RPMI8226 (cell line): ENCODE results near the gene NF1.
"Not testable (repeated sequence)": the region's sequence is repeated elsewhere in the genome, so short reads cannot be mapped to it uniquely, and the experiment has no call there.

ENCODE experiments used
- DNase-seq: peaks from one replicate; pipeline ENCODE4 v3.0.0-alpha.2; 2015

NF1 gene

DNA sequence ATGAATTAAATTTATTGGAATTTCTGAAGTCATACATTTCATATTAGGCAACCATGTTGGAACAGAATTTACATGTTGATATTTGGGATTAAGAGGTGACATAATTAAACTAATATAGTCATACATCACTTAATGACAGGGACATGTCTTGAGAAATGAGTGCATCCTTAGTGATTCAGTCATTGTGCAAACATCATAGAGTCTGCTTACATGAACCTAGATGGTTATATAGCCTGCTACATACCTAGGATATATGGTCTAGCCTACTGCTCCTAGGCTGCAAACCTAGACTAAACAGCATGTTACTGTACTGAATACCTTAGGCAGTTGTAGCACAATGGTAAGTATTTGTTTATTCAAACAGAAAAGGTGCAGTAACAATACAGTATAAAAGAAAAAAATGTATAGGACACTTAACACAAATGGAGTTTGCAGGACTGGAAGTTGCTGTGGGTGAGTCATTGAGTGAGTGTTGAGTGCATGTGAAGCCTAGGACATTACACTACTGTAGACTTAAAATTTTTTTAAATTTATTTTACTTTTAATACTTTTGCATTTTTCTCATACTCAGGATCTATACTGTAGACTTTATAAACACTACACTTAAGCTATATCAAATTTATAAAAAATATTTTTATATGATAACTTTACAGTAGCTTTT lies 116.7 kb downstream of the NF1 start:
- DNase-seq, result no peak

DNA sequence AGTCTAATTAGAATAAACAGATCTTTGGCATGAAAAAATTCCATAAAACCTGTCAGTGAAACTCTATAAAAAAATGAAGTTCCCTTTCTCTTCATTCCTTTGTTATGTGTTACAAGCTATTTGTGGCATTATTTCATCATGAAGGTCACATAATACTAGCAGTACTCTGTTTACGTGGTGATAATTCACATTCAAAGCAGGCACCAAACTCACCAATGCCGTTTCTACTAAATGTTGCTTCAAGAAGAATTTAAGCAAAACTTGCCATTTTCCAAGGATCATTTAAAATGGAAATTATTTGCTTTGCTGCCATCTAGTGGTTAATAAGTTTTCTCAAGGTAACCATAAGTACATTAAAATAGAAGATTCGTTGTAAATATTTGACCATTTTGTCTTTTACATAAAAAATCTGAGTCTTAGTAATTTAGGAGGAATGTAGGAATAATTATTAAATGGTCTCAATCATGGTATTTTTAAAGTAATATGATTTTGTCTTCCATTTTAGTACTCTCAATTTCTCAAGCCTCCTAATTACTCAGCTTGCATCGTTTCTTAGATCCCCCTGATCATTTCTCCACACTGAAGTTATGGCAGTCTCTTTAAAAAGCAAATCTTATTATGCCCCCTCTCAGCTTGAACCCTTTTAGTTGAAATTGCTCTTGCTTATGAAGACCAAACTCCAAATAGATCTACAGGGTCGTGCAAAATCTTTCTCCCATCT lies 121.4 kb downstream of the NF1 start:
- peak; percentile 42 for DNase-seq

DNA sequence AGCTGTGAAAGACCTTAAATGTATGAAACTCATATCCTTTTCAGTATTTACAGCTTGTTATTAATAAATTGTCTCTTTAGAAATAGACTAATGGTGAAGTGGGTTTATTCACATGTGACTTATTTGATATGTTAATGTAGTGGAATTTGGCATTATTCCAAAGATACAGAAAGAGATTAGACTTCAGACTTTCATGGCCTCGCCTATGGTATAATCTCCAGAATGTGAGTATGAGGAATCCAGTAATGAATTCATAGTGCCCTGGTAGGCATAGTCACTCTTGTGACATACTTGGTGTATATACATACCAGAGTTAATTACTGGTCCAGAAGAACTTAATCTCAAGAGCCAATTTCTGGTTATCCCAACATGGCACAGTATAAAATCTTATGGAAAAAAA lies 129.6 kb downstream of the NF1 start:
- DNase-seq, result no peak

DNA sequence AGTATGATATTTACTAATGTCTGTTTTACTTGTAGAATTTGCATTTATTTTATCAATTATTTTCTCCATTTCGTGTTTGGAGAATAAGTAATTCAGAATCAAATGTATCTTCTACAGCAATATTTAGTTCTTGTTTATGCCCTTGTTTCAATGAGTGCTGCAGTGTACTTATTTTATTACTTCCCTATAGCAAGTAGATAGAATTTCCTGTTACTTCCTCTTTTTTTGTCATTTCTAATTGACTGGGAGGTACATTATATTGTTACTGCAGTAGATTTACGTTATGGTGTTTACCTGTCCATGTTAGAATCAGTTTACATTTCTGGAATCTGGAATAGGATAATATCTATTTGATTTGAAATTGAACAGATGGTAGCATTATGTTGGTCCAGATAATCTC lies 131.1 kb downstream of the NF1 start:
- DNase-seq, result no peak

DNA sequence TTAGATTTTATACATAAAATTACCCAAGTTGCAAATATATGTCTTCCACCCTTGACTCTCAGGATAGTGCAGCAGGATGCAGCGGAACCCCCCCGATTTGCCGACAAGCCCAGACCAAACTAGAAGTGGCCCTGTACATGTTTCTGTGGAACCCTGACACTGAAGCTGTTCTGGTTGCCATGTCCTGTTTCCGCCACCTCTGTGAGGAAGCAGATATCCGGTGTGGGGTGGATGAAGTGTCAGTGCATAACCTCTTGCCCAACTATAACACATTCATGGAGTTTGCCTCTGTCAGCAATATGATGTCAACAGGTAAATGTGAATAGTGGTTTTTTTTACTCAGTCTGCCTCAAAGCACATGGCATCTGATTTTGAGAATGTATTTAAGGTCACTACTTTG lies 131.6 kb downstream of the NF1 start:
- no peak for DNase-seq

DNA sequence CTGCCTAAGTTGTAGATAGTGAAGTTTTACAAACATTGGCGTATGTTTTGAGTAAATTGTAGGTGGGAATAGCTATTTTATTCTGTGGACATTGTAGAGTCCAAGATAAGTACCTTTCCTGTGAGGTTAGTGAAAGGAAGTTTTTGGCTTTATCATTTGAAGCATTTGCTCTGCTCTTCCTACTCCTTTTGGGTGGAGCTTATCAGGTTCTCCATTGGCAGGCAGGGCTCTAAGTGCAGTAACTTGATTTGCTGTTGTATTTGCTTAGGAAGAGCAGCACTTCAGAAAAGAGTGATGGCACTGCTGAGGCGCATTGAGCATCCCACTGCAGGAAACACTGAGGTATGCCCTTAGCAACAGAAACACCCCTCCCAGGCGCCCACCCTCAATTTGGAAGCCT lies 132.2 kb downstream of the NF1 start:
- DNase-seq, result no peak

DNA sequence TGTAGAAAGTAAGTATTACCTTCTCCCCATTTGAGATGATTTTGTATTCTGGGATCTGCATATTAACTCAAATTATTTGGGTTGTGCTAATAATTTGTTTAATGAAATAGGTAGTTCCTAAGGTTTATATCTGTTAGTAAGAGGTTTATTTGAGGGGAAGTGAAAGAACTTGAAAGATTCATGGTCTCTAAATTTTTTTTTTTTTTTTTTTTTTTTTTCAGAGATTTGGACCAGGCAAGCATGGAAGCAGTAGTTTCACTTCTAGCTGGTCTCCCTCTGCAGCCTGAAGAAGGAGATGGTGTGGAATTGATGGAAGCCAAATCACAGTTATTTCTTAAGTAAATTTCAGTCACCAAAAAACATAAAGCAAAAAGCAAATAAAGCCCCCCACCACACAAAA lies 137.1 kb downstream of the NF1 start:
- DNase-seq, result no peak

DNA sequence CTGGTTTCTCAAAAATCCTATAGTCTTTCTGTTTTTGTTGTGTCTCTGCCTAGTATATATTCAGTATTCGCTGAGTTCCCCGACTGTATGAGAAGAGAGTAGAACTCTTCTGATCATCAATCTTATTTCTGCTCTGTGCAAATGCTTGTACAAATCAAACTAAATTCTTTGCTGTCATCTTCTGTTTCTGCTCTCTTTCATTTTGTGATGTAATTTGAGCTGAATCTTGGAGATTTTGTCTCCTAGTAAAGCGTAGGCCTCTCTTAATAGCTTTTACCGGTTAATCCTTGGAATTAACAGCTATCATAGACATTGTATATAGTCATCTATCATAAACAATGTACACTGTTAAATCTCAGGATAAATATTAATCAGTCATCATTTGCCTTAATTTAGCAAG lies 140.3 kb downstream of the NF1 start:
- DNase-seq, result no peak

DNA sequence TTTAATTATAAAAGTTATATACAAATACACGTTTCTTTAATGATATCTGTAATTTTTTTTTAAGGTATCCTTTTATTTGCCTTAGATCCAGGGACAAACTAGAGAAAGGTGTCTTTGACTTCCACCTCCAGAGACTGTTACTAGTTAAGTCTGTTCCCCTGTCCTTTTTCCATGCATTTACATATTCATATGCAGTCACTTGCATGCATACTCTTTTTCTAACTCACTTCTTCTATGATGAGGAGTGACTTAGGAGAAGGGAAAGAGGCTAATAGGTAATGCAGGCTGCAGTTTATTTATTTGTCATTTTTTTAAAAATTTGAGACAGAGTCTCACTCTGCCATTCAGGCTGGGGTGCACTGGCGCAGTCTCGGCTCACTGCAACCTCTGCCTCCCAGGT lies 141.4 kb downstream of the NF1 start:
- no peak for DNase-seq

DNA sequence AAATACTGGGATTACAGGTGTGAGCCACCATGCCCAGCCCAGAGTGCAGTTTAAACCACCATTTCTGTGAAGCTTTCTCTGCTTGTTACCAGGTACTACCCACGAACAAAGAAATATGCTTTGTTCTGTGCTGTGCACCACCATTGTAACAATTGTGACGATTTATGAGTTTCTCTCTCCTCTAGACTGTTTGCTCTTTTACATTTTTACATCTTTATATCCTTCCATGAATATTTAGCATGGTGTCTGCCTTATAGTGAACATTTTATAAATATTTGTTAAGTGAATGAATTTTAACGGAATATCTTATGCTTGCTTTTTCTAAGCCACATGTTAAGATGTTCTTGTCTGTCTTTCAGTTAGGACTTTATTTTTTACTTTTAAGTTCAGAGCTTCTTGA lies 141.9 kb downstream of the NF1 start:
- DNase-seq, result no peak

DNA sequence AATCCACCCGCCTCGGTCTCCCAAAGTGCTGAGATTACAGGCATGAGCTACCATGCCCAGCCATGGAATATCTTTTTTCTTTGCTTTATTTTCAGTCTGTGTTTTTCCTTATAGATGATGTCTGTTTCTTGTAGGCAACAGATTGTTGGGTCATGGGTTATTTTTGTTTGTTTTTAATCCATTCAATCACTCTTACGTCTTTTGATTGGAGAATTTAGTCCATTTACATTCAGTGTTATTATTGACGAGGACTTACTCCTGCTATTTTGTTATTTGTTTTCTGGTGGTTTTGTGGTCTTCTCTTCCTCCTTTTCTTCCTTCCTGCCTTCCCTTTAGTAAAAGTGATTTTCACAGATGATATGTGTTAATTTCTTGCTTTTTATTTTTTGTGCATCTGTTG lies 146.3 kb downstream of the NF1 start:
- no peak for DNase-seq

DNA sequence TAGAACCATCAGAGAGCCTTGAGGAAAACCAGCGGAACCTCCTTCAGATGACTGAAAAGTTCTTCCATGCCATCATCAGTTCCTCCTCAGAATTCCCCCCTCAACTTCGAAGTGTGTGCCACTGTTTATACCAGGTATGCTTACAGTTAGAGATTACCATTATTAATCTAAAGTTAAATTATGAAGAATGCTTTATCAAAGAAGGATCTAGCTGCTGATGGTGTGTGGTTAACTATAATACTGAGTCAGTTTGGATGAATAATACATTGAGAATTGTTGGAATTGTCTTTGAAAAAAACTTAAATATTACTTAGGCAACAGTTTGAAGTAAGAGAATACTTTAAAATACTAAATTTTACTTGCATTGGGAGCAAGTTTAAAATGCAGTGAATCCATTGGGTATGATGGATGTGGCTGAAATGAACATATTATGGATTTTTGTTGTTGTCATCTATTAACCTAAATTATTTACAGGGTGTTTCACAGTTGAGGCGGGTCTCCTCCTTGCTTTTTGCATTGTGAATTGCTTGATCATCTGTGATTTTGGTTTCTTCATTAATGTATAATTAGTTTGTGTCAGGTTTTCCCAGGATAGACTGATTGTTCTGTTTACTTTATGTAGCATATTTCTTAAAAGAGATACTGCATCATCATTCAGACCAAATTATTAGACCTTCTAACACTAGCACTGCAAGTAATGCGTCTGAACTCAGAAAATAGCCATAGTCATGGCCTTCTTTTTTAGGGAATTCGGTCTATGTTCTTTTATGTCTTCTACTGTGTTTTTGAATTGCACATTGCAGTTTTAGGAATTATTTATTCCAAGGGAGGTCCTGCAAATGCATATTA lies 154.4 kb downstream of the NF1 start:
- no peak for DNase-seq

DNA sequence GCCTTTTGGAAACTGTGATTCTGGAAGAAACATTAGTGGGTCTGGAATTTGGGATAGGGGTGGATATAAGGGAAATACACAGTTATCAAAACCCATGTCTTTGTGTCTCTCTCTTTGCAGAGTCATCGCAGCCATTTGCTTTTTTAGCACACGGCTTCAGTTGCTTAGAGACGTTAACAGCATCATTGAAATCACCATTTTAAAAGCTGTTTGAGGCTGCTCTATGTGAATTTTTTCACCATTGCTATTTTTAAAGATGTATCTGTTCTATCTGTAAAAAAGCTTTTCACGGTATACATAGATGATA lies 155.0 kb downstream of the NF1 start:
- DNase-seq, result no peak

DNA sequence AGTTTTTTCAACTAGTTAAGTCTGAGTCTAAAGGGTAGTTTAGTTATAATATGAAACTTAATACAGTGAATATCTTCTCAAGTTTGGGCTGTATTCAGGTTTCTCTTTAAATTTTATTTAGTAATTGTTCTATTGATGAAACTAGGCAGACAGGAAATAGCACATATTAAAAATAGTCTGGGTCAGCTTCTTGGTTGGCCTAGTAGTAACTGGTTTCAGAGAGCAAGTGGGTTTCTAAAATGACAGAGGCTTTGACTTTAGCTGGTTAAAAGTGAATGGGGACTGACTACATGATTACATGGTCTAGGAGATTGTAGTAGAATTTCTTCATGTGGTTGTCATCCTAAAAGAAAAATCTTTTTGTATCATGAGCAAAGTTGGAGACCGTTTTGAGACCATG lies 155.5 kb downstream of the NF1 start:
- DNase-seq, result no peak

DNA sequence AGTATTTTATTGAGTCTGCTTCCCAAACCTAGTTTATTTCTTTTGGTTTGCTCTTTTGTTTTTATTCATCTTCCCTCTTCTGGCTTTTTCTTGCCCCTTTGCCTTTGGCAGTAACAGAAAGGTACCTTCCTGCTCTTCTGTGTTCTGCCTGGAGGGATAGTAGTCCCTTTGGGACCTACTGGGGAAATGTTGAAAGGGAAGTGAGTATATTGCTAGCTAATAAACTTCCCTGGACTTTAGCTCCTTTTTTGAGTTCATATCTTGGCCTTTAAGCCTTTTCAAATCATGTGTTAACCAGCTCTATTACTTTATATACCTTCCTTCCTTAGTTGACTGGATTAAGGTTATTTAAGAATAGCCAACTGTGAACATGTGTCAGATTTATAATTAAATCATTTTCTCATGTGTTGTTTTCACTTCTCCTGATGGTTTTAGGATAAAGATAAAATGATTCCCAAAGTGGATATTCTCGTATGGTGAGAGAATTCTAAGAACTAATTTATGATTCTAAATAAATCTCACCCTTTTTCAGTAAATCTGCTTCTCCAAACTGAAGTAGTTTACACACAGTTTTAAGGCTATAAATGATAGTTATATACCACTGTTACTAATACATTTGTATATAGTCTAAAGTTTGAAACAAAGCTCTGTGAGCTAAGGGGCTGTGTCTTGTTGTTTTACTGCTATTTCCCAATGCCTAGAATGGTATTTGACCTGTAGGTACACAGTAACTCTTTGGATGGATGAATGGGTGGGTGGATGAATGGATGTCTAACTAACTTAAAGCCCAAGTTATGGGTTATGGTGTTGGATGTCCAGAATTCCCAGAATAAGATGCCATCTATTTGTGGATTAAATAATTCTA lies 156.6 kb downstream of the NF1 start:
- DNase-seq, result no peak

DNA sequence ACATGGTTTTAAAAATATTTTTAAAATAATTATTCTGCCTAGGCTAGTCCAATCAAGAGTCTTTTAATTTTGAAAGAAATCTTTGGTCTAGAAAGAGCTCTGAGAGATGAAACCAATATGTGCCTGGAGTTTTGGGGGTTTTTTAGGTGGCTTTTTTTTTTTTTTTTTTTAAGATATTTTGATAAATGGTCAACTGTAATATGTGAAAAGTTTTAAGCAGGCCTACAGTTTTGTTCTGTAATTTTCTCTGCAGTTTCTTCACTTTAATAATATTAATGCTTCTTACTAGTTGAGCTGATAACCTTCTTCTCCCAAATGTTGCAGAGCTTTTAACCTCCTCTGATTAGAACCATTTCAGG lies 157.2 kb downstream of the NF1 start:
- no peak for DNase-seq

DNA sequence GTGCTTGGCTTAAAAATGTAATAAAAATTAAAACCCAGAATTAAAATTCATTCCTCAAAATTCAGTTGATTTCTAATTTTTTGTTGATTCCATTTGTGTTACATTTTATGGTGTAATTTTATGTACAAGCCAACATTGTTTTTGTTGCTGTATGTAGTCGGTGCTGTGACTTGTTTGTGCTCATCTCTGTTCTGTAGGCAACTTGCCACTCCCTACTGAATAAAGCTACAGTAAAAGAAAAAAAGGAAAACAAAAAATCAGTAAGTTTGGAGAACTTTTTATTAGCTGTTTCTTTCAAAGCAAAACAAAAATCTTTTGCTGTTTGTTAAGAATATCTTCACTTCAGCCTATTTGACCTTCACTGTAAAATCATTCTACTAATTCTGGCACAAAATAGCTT lies 158.0 kb downstream of the NF1 start:
- no peak for DNase-seq

DNA sequence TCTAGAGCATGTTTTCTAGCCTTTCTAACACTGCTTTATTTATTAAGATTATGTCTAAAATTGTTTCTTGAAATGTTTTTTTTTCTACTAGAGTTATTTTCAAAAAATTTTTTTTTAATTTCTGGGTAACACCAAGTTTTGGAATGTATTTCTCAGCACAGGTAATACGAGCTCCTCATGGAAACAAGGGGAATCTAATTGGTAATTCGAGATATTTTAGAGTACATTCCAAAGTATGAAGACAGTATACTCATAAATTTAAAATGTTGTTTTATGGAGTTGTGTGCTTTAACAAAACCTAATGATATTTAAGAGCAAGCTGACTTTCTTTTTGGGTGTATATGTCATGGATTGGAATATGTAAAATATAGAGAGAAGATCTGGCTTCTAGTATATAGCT lies 159.9 kb downstream of the NF1 start:
- no peak for DNase-seq

DNA sequence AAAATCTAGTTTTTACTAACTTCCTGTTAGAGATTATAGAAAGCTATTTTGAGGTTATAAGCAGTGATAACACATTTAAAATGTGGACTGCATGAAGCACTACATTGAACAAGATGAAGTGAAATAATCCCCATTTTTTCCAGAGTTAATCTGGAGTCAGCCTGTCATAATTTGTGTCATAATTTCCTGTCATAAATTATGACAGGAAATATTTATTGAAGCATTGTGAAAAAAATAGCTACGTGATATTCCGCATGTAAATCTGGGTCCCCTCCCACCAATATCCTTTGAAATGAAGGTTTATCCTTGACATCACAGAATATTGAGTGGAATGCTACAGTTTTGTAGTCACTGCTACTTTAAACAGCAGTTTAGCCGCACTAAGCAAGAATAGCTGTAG lies 162.2 kb downstream of the NF1 start:
- no peak for DNase-seq

DNA sequence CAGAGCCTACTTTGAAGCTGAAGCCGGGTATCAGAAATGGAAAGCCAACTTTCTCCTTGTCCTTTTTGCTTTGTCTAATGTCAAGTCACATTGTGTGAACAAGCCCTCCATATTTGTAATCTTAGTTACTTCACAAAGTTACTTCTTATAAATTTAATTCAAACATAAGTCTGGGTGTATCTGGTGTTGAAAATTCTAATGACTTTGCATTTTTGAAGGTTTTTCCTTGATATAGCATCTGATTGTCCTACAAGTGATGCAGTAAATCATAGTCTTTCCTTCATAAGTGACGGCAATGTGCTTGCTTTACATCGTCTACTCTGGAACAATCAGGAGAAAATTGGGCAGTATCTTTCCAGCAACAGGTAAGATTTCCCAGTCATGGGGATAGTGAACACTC lies 165.4 kb downstream of the NF1 start:
- no peak for DNase-seq

DNA sequence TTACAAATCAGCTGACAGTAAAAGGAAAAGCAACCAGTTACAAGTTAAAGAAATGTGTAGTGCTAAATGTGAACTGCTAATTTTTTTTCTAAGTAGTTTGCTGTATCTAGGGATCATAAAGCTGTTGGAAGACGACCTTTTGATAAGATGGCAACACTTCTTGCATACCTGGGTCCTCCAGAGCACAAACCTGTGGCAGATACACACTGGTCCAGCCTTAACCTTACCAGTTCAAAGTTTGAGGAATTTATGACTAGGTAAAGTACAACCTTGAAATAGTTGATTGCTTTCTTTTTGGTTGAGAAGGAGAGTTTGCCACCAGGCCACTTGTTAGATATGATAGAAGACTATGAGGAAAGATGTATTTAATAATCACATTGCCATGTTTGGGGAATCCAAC lies 166.8 kb downstream of the NF1 start:
- no peak for DNase-seq

DNA sequence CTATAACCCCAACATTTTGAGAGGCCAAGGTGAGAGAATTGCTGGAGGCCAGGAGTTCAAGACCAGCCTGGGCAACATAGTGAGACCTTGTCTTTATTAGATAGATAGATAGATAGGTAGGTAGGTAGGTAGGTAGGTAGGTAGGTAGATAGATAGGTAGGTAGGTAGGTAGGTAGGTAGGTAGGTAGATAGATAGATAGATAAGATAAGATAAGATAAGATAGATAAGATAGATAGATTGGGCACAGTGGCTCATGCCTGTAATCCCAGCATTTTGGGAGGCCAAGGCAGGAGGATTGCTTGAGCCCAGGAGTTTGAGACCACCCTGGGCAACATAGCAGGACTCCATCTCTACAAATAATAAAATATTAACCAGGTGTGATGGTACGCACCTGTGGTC lies 168.1 kb downstream of the NF1 start:
- not testable (repeated sequence) for DNase-seq

DNA sequence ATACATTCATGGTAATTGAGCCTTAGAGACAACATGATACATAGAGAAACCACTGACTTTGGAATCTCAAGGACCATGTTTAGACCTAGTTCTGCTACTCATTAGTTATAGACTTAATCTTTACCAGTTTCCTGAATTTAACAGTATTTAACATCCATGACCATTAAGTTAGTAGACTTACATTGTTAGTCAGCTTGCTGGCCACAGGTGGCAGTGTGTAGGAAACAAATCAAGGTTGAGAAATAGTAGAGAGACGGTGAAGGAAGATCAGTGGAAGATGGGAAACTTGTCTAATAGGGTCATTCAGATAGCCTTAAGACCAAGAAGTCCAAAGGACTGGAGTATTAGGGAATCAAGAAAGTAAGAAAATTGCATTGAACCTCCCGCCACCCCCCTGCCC lies 171.3 kb downstream of the NF1 start:
- peak; percentile 8 for DNase-seq
